HEK293T (cell line): ENCODE data around the gene SEL1L.

ENCODE experiments used
- ARNT ChIP-seq: fragments of 450-650 bp; IDR thresholded peaks from 2 replicates; pipeline ENCODE4 v1.6.1; 2017; ENCODE audit warnings: mild to moderate bottlenecking
- BHLHE40 ChIP-seq: fragments of 450-650 bp; IDR thresholded peaks from 2 replicates; pipeline ENCODE4 v1.6.1; 2016; ENCODE audit warnings: mild to moderate bottlenecking, moderate library complexity, borderline replicate concordance
- CTBP1 ChIP-seq: fragments of 450-650 bp; IDR thresholded peaks from 2 replicates; pipeline ENCODE4 v1.6.1; 2016; ENCODE audit warnings: borderline replicate concordance
- ELF4 ChIP-seq: fragments of 450-650 bp; IDR thresholded peaks from 2 replicates; pipeline ENCODE4 v1.6.1; 2017; ENCODE audit warnings: antibody characterized with exemption
- FOXA1 ChIP-seq: fragments of 450-650 bp; IDR thresholded peaks from 2 replicates; pipeline ENCODE4 v1.6.1; 2016; ENCODE audit warnings: mild to moderate bottlenecking
- FOXK2 ChIP-seq: fragments of 450-650 bp; IDR thresholded peaks from 2 replicates; pipeline ENCODE4 v1.6.1; 2016; ENCODE audit warnings: mild to moderate bottlenecking
- FOXM1 ChIP-seq: fragments of 450-650 bp; IDR thresholded peaks from 2 replicates; pipeline ENCODE4 v1.6.1; 2017; ENCODE audit warnings: mild to moderate bottlenecking, borderline replicate concordance
- HDGF ChIP-seq: fragments of 450-650 bp; IDR thresholded peaks from 2 replicates; pipeline ENCODE4 v1.6.1; 2017; ENCODE audit warnings: antibody characterized with exemption, borderline replicate concordance
- LEF1 ChIP-seq: fragments of 450-650 bp; IDR thresholded peaks from 2 replicates; pipeline ENCODE4 v1.6.1; 2017; ENCODE audit warnings: mild to moderate bottlenecking, borderline replicate concordance
- NFRKB ChIP-seq: fragments of 450-650 bp; IDR thresholded peaks from 2 replicates; pipeline ENCODE4 v1.6.1; 2016; ENCODE audit warnings: mild to moderate bottlenecking, moderate library complexity
- SP1 ChIP-seq: fragments of 450-650 bp; IDR thresholded peaks from 2 replicates; pipeline ENCODE4 v1.6.1; 2017
- SUZ12 ChIP-seq: fragments of 450-650 bp; IDR thresholded peaks from 2 replicates; pipeline ENCODE4 v1.6.1; 2016; ENCODE audit warnings: mild to moderate bottlenecking
- TARDBP ChIP-seq: fragments of 450-650 bp; IDR thresholded peaks from 2 replicates; pipeline ENCODE4 v1.6.1; 2016
- TF ChIP-seq, protein P1 (sequence below): fragments of 450-650 bp; IDR thresholded peaks from 2 replicates; pipeline ENCODE4 v1.6.1; 2016

DNA sequence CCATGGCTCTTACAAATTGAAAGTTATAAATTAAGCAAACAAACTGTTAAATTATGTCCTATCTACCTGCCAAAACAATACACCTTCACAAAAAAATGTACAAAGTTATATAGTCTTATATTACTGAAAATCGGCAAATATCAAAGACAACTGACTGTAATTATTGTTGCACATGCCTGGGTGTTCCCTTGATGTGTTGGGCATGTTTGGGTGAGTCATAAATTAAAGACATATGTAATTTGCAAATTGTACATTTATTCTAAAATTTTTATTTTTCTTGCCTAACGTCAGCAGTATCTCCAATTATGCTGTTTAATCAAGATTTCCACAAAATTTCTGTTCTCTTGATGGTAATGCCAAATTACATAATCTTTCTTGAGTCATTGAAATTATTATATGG lies 22.0 kb upstream of the SEL1L start:
- TF ChIP-seq SUZ12 (no peak), TARDBP (no peak), ELF4 (no peak), FOXM1 (no peak), BHLHE40 (no peak), NFRKB (no peak), SP1 (no peak), ARNT (no peak), FOXK2 (no peak), LEF1 (no peak), HDGF (no peak), CTBP1 (no peak), FOXA1 (no peak)
- TF ChIP-seq, protein P1, sequence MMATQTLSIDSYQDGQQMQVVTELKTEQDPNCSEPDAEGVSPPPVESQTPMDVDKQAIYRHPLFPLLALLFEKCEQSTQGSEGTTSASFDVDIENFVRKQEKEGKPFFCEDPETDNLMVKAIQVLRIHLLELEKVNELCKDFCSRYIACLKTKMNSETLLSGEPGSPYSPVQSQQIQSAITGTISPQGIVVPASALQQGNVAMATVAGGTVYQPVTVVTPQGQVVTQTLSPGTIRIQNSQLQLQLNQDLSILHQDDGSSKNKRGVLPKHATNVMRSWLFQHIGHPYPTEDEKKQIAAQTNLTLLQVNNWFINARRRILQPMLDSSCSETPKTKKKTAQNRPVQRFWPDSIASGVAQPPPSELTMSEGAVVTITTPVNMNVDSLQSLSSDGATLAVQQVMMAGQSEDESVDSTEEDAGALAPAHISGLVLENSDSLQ, result no peak
